ENCODE measurements around the gene TBL1X. TPM values are rescaled to one million over a fixed set of nuclear protein-coding genes. Genes with fewer than 3 reads are reported as not detected.
A peak's percentile ranks its signal among the peaks of the same experiment; 100 is the strongest.

TBL1X gene
- total RNA-seq, 2 experiments from 2014 or later: 16.1 to 35.7 TPM

DNA sequence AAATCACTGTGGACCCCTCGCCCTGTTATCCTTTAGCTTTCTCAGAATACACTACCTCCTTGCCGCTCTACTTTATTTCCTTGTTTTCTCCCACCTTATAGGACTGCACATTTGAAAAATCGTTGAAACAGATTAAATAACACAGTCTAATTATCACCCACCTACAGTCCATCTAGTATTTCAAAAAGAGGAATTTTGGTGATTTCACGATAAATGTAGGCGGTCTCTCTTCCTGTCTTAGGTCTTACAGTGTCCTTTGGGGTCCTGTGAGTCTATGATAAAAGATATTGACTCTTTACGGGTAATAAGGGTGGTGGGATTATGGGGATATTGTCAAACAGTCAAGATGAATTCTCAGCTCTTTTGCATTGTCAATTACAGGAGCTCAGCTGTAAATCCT is 2.4 kb upstream of the TBL1X start:
- H3K9me3 ChIP-seq (ENCODE audit: low read length): no peaks in the 10 kb centered on the region
- TF ChIP-seq EZH2phosphoT487 (IDR thresholded peaks at IDR 0.05; ENCODE audit: borderline replicate concordance, low read depth, low read length) (no peak), CTCF (conservative IDR thresholded peaks at IDR 0.05; ENCODE audit: low read length) (no peak)
- H3K9me2 ChIP-seq (ENCODE audit: insufficient read depth, low read length): no peaks in the 10 kb centered on the region
- peak overlapping the region; percentile 45 for H3K4me2 ChIP-seq (ENCODE audit: low read length)
- CTCF ChIA-PET (ENCODE audit: unreplicated experiment): no interaction called here
- H3K36me3 ChIP-seq (ENCODE audit: insufficient read depth, low read length): no peaks in the 10 kb centered on the region
- H4K20me1 ChIP-seq (ENCODE audit: insufficient read depth, low read length): peaks cover 4% of the 10 kb centered on the region
- POLR2A ChIA-PET: interaction anchor here (0.7 kb wide), 1 partner anchor 20 kb away, joined by 5 read pairs; no protein-coding TSS in a partner anchor
- intact Hi-C loops (cut with micrococcal nuclease; ENCODE audit: unreplicated experiment): loop anchor here (2.0 to 5.0 kb wide), 4 partner anchors 64 to 655 kb away; no protein-coding TSS in a partner anchor
- no peaks in the 10 kb centered on the region for H3K79me2 ChIP-seq (ENCODE audit: insufficient read depth, low read depth, low read length)
- H2AFZ ChIP-seq (ENCODE audit: low read length): peak overlapping the region; percentile 56; the same call in 1 of the 2 replicates
- no peak for DNase-seq (ENCODE audit: low spot score)
- peak overlapping the region; percentile 89 for H3K27ac ChIP-seq (ENCODE audit: low read depth, low read length, poor library complexity, severe bottlenecking)
- no TSS peak for BruUV-seq (replicated peaks)
- peaks cover 32% of the 10 kb centered on the region for H3K4me1 ChIP-seq (ENCODE audit: insufficient read depth, low read length, poor library complexity, severe bottlenecking)
- no peak overlapping the region for H3K4me3 ChIP-seq (ENCODE audit: low read depth, low read length, poor library complexity, severe bottlenecking)

DNA sequence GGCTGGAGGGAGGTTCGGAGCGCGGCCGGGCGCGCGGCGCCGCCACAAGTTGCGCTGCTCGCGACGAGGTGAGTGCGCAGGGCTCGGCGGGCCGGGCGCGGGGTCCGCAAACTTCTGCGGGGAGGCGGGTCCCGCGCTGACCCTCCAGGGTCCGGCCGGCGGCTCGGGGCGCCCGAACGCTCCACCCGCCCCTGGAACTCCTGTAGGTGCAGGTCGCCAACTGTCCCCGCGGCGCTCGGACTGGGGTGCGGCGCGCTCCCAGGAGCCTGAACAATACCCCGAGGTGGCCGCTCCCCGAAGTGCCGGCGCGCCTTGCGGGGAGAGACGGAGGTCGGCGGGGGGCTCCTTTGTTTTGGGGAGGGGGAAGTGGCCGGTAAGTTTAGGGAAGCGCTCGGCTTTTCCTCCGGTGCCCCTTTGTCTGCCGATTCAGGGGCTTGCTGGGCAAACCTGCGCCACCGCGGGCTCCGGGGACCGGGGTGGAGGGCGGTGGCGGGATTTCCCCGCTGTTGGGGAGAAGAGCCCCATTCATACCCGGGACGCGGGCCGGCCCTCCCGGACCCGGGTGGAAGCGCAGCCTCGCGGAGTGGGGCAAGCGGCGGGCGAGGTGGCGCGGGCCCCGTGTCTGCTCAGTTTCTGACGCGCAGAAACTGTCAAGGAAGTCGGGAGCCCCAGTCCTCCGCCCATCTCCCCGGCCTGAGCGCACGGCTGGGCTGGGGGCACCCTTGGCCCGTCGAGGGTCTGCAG is 694 bp downstream of the TBL1X start:
- Histone ChIP-seq H3K9me3 (ENCODE audit: low read length) (no peaks in the 10 kb centered on the region), H3K79me2 (ENCODE audit: insufficient read depth, low read depth, low read length) (no peaks in the 10 kb centered on the region), H3K4me3 (ENCODE audit: low read depth, low read length, poor library complexity, severe bottlenecking) (peak overlapping the region; percentile 84), H3K4me2 (ENCODE audit: low read length) (peak overlapping the region; percentile 87), H4K20me1 (ENCODE audit: insufficient read depth, low read length) (peaks cover 4% of the 10 kb centered on the region), H3K27ac (ENCODE audit: low read depth, low read length, poor library complexity, severe bottlenecking) (no peak overlapping the region), H3K4me1 (ENCODE audit: insufficient read depth, low read length, poor library complexity, severe bottlenecking) (peaks cover 32% of the 10 kb centered on the region), H3K9me2 (ENCODE audit: insufficient read depth, low read length) (no peaks in the 10 kb centered on the region), H2AFZ (ENCODE audit: low read length) (no peak overlapping the region), H3K36me3 (ENCODE audit: insufficient read depth, low read length) (no peaks in the 10 kb centered on the region)
- ChIA-PET CTCF (ENCODE audit: unreplicated experiment) (no interaction called here), POLR2A (interaction anchor here (0.6 kb wide), 1 partner anchor 181 kb away, joined by 3 read pairs; no protein-coding TSS in a partner anchor)
- peak; percentile 22 for DNase-seq (ENCODE audit: low spot score)
- intact Hi-C loops (cut with micrococcal nuclease; ENCODE audit: unreplicated experiment): no loop called here
- BruUV-seq (replicated peaks): no TSS peak
- TF ChIP-seq EZH2phosphoT487 (IDR thresholded peaks at IDR 0.05; ENCODE audit: borderline replicate concordance, low read depth, low read length) (no peak), CTCF (conservative IDR thresholded peaks at IDR 0.05; ENCODE audit: low read length) (no peak)

DNA sequence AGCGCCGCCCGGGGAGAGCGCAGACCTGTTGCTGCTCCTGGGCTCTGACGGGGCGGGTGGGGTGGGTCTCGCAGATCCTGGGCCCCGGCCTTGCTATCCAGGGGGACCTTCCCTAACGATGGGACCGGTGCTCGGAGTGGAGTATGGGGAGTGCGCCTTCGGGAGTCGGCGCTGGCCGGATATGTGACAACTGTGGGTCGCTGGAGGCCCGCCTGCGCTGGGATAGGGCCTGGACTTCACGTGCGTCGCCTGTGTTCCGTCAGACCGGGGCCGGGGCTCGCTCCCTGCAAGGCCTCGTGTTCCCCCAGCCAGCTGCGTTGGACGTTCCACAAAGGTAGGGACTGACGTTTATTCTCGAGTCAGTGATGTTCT is 1.3 kb downstream of the TBL1X start:
- intact Hi-C loops (cut with micrococcal nuclease; ENCODE audit: unreplicated experiment): no loop called here
- DNase-seq (ENCODE audit: low spot score): peak; percentile 11
- no TSS peak for BruUV-seq (replicated peaks)
- no peaks in the 10 kb centered on the region for H3K9me2 ChIP-seq (ENCODE audit: insufficient read depth, low read length)
- H3K36me3 ChIP-seq (ENCODE audit: insufficient read depth, low read length): no peaks in the 10 kb centered on the region
- POLR2A ChIA-PET: interaction anchor here (0.6 kb wide), 1 partner anchor 181 kb away, joined by 3 read pairs; no protein-coding TSS in a partner anchor
- peaks cover 32% of the 10 kb centered on the region for H3K4me1 ChIP-seq (ENCODE audit: insufficient read depth, low read length, poor library complexity, severe bottlenecking)
- CTCF ChIA-PET (ENCODE audit: unreplicated experiment): no interaction called here
- H3K9me3 ChIP-seq (ENCODE audit: low read length): no peaks in the 10 kb centered on the region
- no peak overlapping the region for H2AFZ ChIP-seq (ENCODE audit: low read length)
- H3K27ac ChIP-seq (ENCODE audit: low read depth, low read length, poor library complexity, severe bottlenecking): no peak overlapping the region
- H3K79me2 ChIP-seq (ENCODE audit: insufficient read depth, low read depth, low read length): no peaks in the 10 kb centered on the region
- peaks cover 4% of the 10 kb centered on the region for H4K20me1 ChIP-seq (ENCODE audit: insufficient read depth, low read length)
- peak overlapping the region; percentile 84 for H3K4me3 ChIP-seq (ENCODE audit: low read depth, low read length, poor library complexity, severe bottlenecking)
- H3K4me2 ChIP-seq (ENCODE audit: low read length): peak overlapping the region; percentile 87
- TF ChIP-seq CTCF (conservative IDR thresholded peaks at IDR 0.05; ENCODE audit: low read length) (no peak), EZH2phosphoT487 (IDR thresholded peaks at IDR 0.05; ENCODE audit: borderline replicate concordance, low read depth, low read length) (no peak)

Data from OCI-LY7 (cell line).